ENCODE measurements around the gene IFTAP.

GRCh38 chr11:36577859-36578258, 16.4 kb upstream of the IFTAP start:
- TF ChIP-seq CTCF (IDR thresholded peaks at IDR 0.05) (no peak), POLR2A (IDR thresholded peaks at IDR 0.05) (no peak)
